ENCODE results near the gene CCDC43. TPM values are rescaled to one million over a fixed set of nuclear protein-coding genes. Genes with fewer than 3 reads are reported as not detected.

CCDC43 gene
- total RNA-seq, 1 experiment from 2014 or later, result 33.0 TPM

GRCh38 chr17:44652727-44653126 is 36.8 kb downstream of the CCDC43 start:
- TF ChIP-seq REST (IDR thresholded peaks at IDR 0.05; ENCODE audit: low read depth), result no peak
- TF ChIP-seq CBX3 (IDR thresholded peaks at IDR 0.05; ENCODE audit: low read depth), result no peak
- TF ChIP-seq POLR2AphosphoS5 (IDR thresholded peaks at IDR 0.05; ENCODE audit: low read depth, low read length), result no peak
- TF ChIP-seq ZBTB33 (IDR thresholded peaks at IDR 0.05; ENCODE audit: extremely low read depth, insufficient replicate concordance, low read length), result no peak
- TF ChIP-seq EZH2phosphoT487 (IDR thresholded peaks at IDR 0.05; ENCODE audit: borderline replicate concordance), result no peak
- TF ChIP-seq CEBPB (IDR thresholded peaks at IDR 0.05; ENCODE audit: low read depth), result no peak
- TF ChIP-seq MAX (IDR thresholded peaks at IDR 0.05), result no peak
- TF ChIP-seq YY1 (IDR thresholded peaks at IDR 0.05; ENCODE audit: extremely low read depth, insufficient replicate concordance, low read depth, low read length), result no peak
- no peak for TF ChIP-seq POLR2A (IDR thresholded peaks at IDR 0.05; ENCODE audit: borderline replicate concordance, extremely low read depth, insufficient read depth, insufficient read length)
- TF ChIP-seq SRF (IDR thresholded peaks at IDR 0.05; ENCODE audit: low read depth), result no peak
- TF ChIP-seq JUND (IDR thresholded peaks at IDR 0.05), result no peak
- no peak for TF ChIP-seq ZFX (IDR thresholded peaks at IDR 0.05)
- no peak for TF ChIP-seq FOSL1 (IDR thresholded peaks at IDR 0.05; ENCODE audit: low read depth)
- RAD21 ChIA-PET (ENCODE audit: low non-redundant PET in 1 of 2, low total read pairs in 2 of 2, uncharacterized antibody in 2 of 2, unreplicated experiment in 2 of 2), result no interaction called here
- BruUV-seq (replicated peaks), result no TSS peak
- Histone ChIP-seq H3K4me3 (replicated peaks in 1 of 2; ENCODE audit: low read depth in 1 of 2, low read length in 2 of 2) (no peak overlapping the region), H3K27ac (ENCODE audit: low read depth, low read length) (no peak overlapping the region), H2AFZ (ENCODE audit: low read depth, low read length, poor library complexity, severe bottlenecking) (no peak overlapping the region), H3K4me1 (ENCODE audit: control insufficient read depth in 1 of 2, insufficient read depth in 2 of 2, low read length in 2 of 2) (no peaks in the 10 kb centered on the region), H3K79me2 (ENCODE audit: insufficient read depth, low read length) (no peaks in the 10 kb centered on the region), H3K4me2 (ENCODE audit: low read length) (no peak overlapping the region), H4K20me1 (ENCODE audit: insufficient read depth) (no peaks in the 10 kb centered on the region), H3K9me2 (ENCODE audit: insufficient read depth) (no peaks in the 10 kb centered on the region), H3K27me3 (ENCODE audit: insufficient read depth, low read length) (no peaks in the 10 kb centered on the region), H3K36me3 (ENCODE audit: control insufficient read depth in 1 of 2, insufficient read depth in 2 of 2, low read length in 2 of 2) (no peaks in the 10 kb centered on the region), H3K9me3 (ENCODE audit: control insufficient read depth in 1 of 2, insufficient read depth in 1 of 2, low read depth in 1 of 2, low read length in 2 of 2) (no peaks in the 10 kb centered on the region), H3K9ac (ENCODE audit: low read length) (no peak overlapping the region)
- POLR2A ChIA-PET, result no interaction called here
- ATAC-seq (no peak), DNase-seq (ENCODE audit: low read depth, low spot score) (no peak)
- CTCF ChIA-PET, result no interaction called here
- intact Hi-C loops (cut with micrococcal nuclease), result no loop called here

Measured in HCT116 (cell line).